HEK293T (cell line): ENCODE data around the gene TAOK1.
"Not testable (repeated sequence)": the region's sequence is repeated elsewhere in the genome, so short reads cannot be mapped to it uniquely, and the experiment has no call there.

Experiments
- CTCF ChIA-PET: fragments of 350-600 bp; formaldehyde crosslinking; extraction: SDS; loops from one replicate; lab custom pipeline; 2021; ENCODE audit warnings: antibody characterized with exemption, inconsistent platforms; lab: Yijun Ruan, JAX
- POLR2A ChIA-PET: fragments of 350-600 bp; formaldehyde crosslinking; extraction: SDS; loops from one replicate; lab custom pipeline; 2020; ENCODE audit warnings: antibody characterized with exemption, inconsistent platforms; lab: Yijun Ruan, JAX
- DNase-seq: peaks from one replicate; pipeline ENCODE4 v3.0.0; 2012; ENCODE audit warnings: mixed read lengths; ENCODE audit errors: extremely low spot score
- ARNT ChIP-seq: fragments of 450-650 bp; IDR thresholded peaks from 2 replicates; pipeline ENCODE4 v1.6.1; 2017; ENCODE audit warnings: mild to moderate bottlenecking
- BHLHE40 ChIP-seq: fragments of 450-650 bp; IDR thresholded peaks from 2 replicates; pipeline ENCODE4 v1.6.1; 2016; ENCODE audit warnings: mild to moderate bottlenecking, moderate library complexity, borderline replicate concordance
- CTBP1 ChIP-seq: fragments of 450-650 bp; IDR thresholded peaks from 2 replicates; pipeline ENCODE4 v1.6.1; 2016; ENCODE audit warnings: borderline replicate concordance
- ELF4 ChIP-seq: fragments of 450-650 bp; IDR thresholded peaks from 2 replicates; pipeline ENCODE4 v1.6.1; 2017; ENCODE audit warnings: antibody characterized with exemption
- FOXA1 ChIP-seq: fragments of 450-650 bp; IDR thresholded peaks from 2 replicates; pipeline ENCODE4 v1.6.1; 2016; ENCODE audit warnings: mild to moderate bottlenecking
- FOXK2 ChIP-seq: fragments of 450-650 bp; IDR thresholded peaks from 2 replicates; pipeline ENCODE4 v1.6.1; 2016; ENCODE audit warnings: mild to moderate bottlenecking
- FOXM1 ChIP-seq: fragments of 450-650 bp; IDR thresholded peaks from 2 replicates; pipeline ENCODE4 v1.6.1; 2017; ENCODE audit warnings: mild to moderate bottlenecking, borderline replicate concordance
- HDGF ChIP-seq: fragments of 450-650 bp; IDR thresholded peaks from 2 replicates; pipeline ENCODE4 v1.6.1; 2017; ENCODE audit warnings: antibody characterized with exemption, borderline replicate concordance
- L3MBTL2 ChIP-seq: fragments of 450-650 bp; conservative IDR thresholded peaks from 2 replicates; pipeline ENCODE4 v1.6.1; 2016; ENCODE audit warnings: mild to moderate bottlenecking
- LEF1 ChIP-seq: fragments of 450-650 bp; IDR thresholded peaks from 2 replicates; pipeline ENCODE4 v1.6.1; 2017; ENCODE audit warnings: mild to moderate bottlenecking, borderline replicate concordance
- NFRKB ChIP-seq: fragments of 450-650 bp; IDR thresholded peaks from 2 replicates; pipeline ENCODE4 v1.6.1; 2016; ENCODE audit warnings: mild to moderate bottlenecking, moderate library complexity
- SP1 ChIP-seq: fragments of 450-650 bp; IDR thresholded peaks from 2 replicates; pipeline ENCODE4 v1.6.1; 2017
- SUZ12 ChIP-seq: fragments of 450-650 bp; IDR thresholded peaks from 2 replicates; pipeline ENCODE4 v1.6.1; 2016; ENCODE audit warnings: mild to moderate bottlenecking
- TARDBP ChIP-seq: fragments of 450-650 bp; IDR thresholded peaks from 2 replicates; pipeline ENCODE4 v1.6.1; 2016
- ZNF384 ChIP-seq: fragments of 450-650 bp; IDR thresholded peaks from 2 replicates; pipeline ENCODE4 v1.6.1; 2016
- TF ChIP-seq, protein P1 (sequence below): fragments of 450-650 bp; IDR thresholded peaks from 2 replicates; pipeline ENCODE4 v1.6.1; 2016

The TAOK1 gene

DNA sequence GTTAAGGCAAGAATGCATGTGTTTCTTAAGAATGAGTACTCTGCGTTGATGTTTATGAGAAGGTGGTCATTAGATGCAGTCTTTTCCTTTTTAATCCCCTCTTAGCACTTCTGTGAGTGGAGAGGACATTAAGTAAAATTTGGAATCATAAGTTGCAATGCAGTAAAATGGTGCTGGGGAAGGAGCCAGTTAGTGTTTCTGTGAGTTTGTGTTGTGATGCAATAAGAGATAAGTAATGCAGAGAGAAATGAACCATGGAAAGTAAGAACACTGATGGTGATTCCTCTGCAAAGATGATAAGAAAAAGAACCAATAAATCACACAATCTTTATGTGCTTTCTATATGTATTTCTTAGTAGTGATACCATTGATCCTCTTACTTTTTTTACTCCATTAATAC lies 156.7 kb downstream of the TAOK1 start:
- CTCF ChIA-PET, result no interaction called here
- no peak for TF ChIP-seq HDGF
- no peak for TF ChIP-seq ARNT
- no peak for TF ChIP-seq CTBP1
- TF ChIP-seq LEF1, result no peak
- TF ChIP-seq SP1, result no peak
- no peak for DNase-seq

DNA sequence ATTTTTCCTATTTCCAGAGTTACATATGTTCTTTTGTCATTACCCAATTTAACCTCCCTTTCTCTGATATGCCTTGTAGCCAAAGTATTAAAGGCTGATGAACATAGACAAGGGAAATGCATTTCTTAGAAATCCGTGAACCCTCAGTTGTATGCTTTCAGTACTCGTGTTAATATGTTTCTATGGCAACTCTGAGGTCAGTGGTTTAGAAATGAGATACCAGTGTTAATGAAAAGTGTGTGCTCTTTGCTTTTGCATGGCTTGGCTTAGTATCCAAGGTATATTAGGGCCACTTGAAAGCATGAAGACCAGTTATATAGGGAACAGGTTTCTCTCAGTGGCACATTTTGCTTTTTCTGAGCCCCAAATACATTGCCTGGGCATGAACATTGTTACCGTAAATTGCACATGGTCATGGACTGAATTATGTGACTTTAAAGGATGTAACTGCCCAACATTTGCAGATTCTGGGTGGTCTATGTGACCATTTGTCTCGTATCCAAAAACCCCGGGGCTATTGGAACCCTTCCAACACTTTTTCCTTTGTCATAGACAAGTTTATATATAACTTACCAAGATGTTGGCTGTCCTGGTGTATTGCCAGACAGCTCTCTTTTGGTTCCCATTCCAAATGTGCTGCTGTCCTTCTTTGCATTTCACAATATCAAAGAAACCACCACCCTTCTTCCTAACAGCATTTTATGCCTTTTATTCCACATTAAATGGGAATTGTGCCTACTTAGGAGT lies 159.2 kb downstream of the TAOK1 start:
- DNase-seq, result no peak
- CTCF ChIA-PET, result interaction anchor here (0.5 to 1.7 kb wide), 2 partner anchors 35 to 179 kb away, joined by 3 to 4 read pairs; no protein-coding TSS in a partner anchor
- TF ChIP-seq ZNF384 (no peak), SP1 (no peak), ELF4 (no peak), LEF1 (no peak), NFRKB (no peak), CTBP1 (no peak), FOXK2 (no peak), HDGF (no peak), SUZ12 (no peak), FOXA1 (no peak), L3MBTL2 (no peak), BHLHE40 (no peak), ARNT (no peak), FOXM1 (no peak), TARDBP (no peak)
- TF ChIP-seq, protein P1, sequence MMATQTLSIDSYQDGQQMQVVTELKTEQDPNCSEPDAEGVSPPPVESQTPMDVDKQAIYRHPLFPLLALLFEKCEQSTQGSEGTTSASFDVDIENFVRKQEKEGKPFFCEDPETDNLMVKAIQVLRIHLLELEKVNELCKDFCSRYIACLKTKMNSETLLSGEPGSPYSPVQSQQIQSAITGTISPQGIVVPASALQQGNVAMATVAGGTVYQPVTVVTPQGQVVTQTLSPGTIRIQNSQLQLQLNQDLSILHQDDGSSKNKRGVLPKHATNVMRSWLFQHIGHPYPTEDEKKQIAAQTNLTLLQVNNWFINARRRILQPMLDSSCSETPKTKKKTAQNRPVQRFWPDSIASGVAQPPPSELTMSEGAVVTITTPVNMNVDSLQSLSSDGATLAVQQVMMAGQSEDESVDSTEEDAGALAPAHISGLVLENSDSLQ, result no peak
- POLR2A ChIA-PET, result interaction anchor here (1.3 kb wide), 1 partner anchor 255 kb away, joined by 3 read pairs; the partner anchor contains the start of gene NUFIP2

More for the DNA sequence above, 156.7 kb downstream of the TAOK1 start:
- POLR2A ChIA-PET, result no interaction called here

DNA sequence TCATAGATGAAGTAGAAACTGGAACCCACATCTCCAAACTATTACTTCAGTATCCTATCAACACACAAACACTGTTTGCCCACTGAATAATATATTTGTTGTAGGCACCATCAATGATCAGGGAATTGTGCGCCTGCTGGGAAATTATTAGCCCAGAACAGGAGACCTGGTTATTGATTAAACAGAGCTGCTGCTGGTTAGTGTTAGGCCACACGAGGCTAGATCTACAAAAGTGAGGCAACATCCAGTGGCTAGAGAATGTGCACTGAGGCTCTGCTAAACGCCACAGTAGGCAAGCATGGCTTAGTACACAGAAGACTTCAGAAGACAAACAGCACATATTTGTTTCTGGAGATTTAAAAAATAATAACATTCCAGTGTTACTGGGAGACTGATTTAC lies 165.7 kb downstream of the TAOK1 start:
- ChIA-PET POLR2A (no interaction called here), CTCF (interaction anchor here (1.4 kb wide), 1 partner anchor 186 kb away, joined by 5 read pairs; no protein-coding TSS in a partner anchor)
- TF ChIP-seq FOXA1, result no peak
- TF ChIP-seq, protein P1, result no peak
- no peak for TF ChIP-seq HDGF
- no peak for TF ChIP-seq ELF4
- no peak for TF ChIP-seq BHLHE40
- TF ChIP-seq ZNF384, result no peak
- no peak for TF ChIP-seq ARNT
- no peak for DNase-seq

DNA sequence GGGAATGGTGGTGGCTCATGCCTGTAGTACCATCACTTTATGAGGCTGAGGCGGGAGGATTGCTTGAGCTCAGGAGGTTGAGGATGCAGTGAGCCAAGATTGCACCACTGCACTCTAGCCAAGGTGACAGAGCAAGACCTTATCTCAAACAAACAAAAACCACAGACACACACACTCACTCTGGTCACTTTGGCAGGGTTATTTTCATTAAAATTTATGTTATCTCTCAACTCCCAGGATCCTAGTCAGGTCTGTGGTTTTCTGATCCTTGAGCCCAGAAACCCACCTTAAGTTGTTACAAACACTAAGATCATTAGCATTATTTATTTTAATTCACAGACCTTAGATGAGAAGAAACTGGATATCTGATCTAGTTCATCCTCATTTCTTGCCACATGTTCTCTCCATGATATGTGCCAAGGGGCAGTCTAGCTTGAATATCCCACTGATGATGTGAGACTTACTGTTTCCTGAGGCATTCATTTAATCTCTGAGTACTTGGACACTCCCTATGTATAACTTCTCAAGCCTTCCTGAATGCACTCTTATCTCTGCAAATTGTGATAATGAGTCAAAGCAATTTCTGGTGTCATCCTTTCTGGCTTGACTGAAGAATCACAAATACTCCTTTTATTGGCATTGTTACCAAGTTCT lies 167.0 kb downstream of the TAOK1 start:
- TF ChIP-seq NFRKB (no peak), ZNF384 (no peak), L3MBTL2 (no peak), BHLHE40 (no peak), ARNT (no peak), LEF1 (no peak), FOXA1 (no peak), SP1 (no peak)
- TF ChIP-seq, protein P1, result no peak
- CTCF ChIA-PET, result interaction anchor here (0.7 to 1.4 kb wide), 2 partner anchors 187 to 255 kb away, joined by 3 to 5 read pairs; no protein-coding TSS in a partner anchor
- POLR2A ChIA-PET, result interaction anchor here (0.6 to 1.4 kb wide), 2 partner anchors 9 to 11 kb away, joined by 3 read pairs; no protein-coding TSS in a partner anchor
- DNase-seq, result no peak

DNA sequence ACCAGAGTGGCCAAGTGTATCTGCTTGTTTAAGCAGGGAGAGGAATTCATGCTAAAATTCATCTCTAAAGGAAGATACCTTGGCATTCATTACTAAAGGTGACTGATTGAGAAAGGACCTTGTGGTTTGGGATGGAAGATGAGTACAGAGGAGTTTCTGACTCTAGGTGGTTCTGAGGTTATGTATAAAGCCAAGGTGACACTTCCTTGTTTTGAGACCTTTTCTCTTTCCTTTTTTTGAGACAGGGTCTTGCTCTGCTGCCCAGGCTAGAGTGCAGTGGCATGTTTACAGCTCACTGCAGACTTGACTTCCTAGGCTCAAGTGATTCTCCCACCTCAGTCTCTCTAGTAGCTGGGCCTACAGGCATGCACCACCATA lies 167.6 kb downstream of the TAOK1 start:
- CTCF ChIA-PET, result no interaction called here
- DNase-seq, result no peak
- TF ChIP-seq, protein P1, result no peak
- TF ChIP-seq SUZ12, result no peak
- POLR2A ChIA-PET, result no interaction called here

DNA sequence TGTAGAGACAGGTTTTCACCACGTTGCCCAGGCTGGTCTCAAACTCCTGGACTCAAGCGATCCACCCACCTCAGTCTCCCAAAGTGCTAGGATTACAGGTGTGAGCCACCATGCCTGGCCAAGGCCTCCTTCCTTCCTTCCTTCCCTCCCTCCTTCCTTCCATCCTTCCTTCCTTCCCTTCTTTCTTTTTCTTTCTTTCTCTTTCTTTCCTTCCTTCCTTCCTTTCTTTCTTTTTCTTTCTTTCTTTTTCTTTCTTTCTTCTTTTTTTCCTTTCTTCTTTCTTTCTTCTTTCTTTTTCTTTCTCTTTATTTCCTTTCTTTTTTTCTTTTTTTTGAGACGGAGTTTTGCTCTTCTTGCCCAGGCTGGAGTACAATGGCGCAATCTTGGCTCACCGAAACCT lies 168.0 kb downstream of the TAOK1 start:
- DNase-seq, CTCF ChIA-PET, POLR2A ChIA-PET: not testable (repeated sequence)
